Activated naive CD8-positive, alpha-beta T cell treated with anti-CD3 and anti-CD28 coated beads, Interleukin-2, amount 10 ng/mL, durations not matched to agents 7 days and 5 days (primary cell): Measurements from ENCODE around the gene ZNHIT1. TPM values are rescaled to one million over a fixed set of nuclear protein-coding genes. Genes with fewer than 3 reads are reported as not detected.
"Not testable (repeated sequence)": the region's sequence is repeated elsewhere in the genome, so short reads cannot be mapped to it uniquely, and the experiment has no call there.

ENCODE experiments used
- ATAC-seq: fragments of 150-1000 bp; cut with Tn5 transposase; one replicate; pipeline ENCODE4 v1.10.0; 2021; ENCODE audit warnings: low read depth, moderate library complexity
- POLR2A ChIA-PET: fragments of 350-600 bp; sonication (Branson Sonifier 250); formaldehyde crosslinking; loops from one replicate; lab custom pipeline; 2021; ENCODE audit warnings: antibody characterized with exemption; lab: Charles Lee
- DNase-seq: peaks from one replicate; pipeline ENCODE4 v3.0.0; 2021
- H3K27ac Mint-ChIP-seq: one replicate; pipeline ENCODE4 v1.8.0; 2022; ENCODE audit warnings: mild to moderate bottlenecking, mixed read lengths
- H3K27me3 Mint-ChIP-seq: one replicate; pipeline ENCODE4 v1.8.0; 2022; ENCODE audit warnings: mild to moderate bottlenecking, moderate library complexity, mixed read lengths
- H3K36me3 Mint-ChIP-seq: one replicate; pipeline ENCODE4 v1.8.0; 2021; ENCODE audit warnings: mild to moderate bottlenecking, mixed read lengths
- H3K4me1 Mint-ChIP-seq: one replicate; pipeline ENCODE4 v1.8.0; 2021; ENCODE audit warnings: mixed read lengths
- H3K4me3 Mint-ChIP-seq: one replicate; pipeline ENCODE4 v1.8.0; 2022; ENCODE audit warnings: mild to moderate bottlenecking, moderate library complexity, mixed read lengths
- H3K9me3 Mint-ChIP-seq: one replicate; pipeline ENCODE4 v1.8.0; 2021; ENCODE audit warnings: mixed read lengths
- total RNA-seq, 2 experiments: library from RNA; stranded (reverse); gene quantifications; one replicate each; pipeline ENCODE4 v1.2.3, GENCODE V29; 2021

Gene ZNHIT1
- total RNA-seq, 2 experiments from 2014 or later: 54.2 to 55.8 TPM

- Mint-ChIP-seq H3K4me3 (no peak overlapping the region), H3K36me3 (no peaks in the 10 kb centered on the region), H3K27me3 (peaks cover 87% of the 10 kb centered on the region), H3K4me1 (peaks cover 24% of the 10 kb centered on the region), H3K9me3 (no peaks in the 10 kb centered on the region), H3K27ac (no peak overlapping the region)
- POLR2A ChIA-PET: no interaction called here
- no peak for ATAC-seq
- no peak for DNase-seq
Measured at GRCh38 chr7:101175664-101176063, 42.3 kb upstream of the ZNHIT1 start.

- no peaks in the 10 kb centered on the region for H3K9me3 Mint-ChIP-seq
- no peak overlapping the region for H3K27ac Mint-ChIP-seq
- H3K27me3 Mint-ChIP-seq: peaks cover 92% of the 10 kb centered on the region
- no peak for ATAC-seq
- POLR2A ChIA-PET: no interaction called here
- DNase-seq: no peak
- no peaks in the 10 kb centered on the region for H3K36me3 Mint-ChIP-seq
- H3K4me3 Mint-ChIP-seq: no peak overlapping the region
- H3K4me1 Mint-ChIP-seq: peaks cover 14% of the 10 kb centered on the region
Measured at GRCh38 chr7:101177644-101178043, 40.3 kb upstream of the ZNHIT1 start.

GRCh38 chr7:101179117-101179516, 38.8 kb upstream of the ZNHIT1 start:
- Mint-ChIP-seq H3K4me1 (peaks cover 9% of the 10 kb centered on the region), H3K27me3 (peaks cover 83% of the 10 kb centered on the region), H3K36me3 (no peaks in the 10 kb centered on the region), H3K4me3 (no peak overlapping the region), H3K27ac (no peak overlapping the region), H3K9me3 (no peaks in the 10 kb centered on the region)
- no peak for DNase-seq
- ATAC-seq: no peak
- POLR2A ChIA-PET: no interaction called here

GRCh38 chr7:101179713-101180112, 38.3 kb upstream of the ZNHIT1 start:
- H3K27me3 Mint-ChIP-seq: peaks cover 82% of the 10 kb centered on the region
- peaks cover 7% of the 10 kb centered on the region for H3K4me1 Mint-ChIP-seq
- H3K4me3 Mint-ChIP-seq: no peak overlapping the region
- H3K27ac Mint-ChIP-seq: no peak overlapping the region
- H3K9me3 Mint-ChIP-seq: no peaks in the 10 kb centered on the region
- DNase-seq (no peak), ATAC-seq (no peak)
- POLR2A ChIA-PET: no interaction called here
- H3K36me3 Mint-ChIP-seq: no peaks in the 10 kb centered on the region

- Mint-ChIP-seq H3K9me3 (no peaks in the 10 kb centered on the region), H3K27me3 (peaks cover 80% of the 10 kb centered on the region), H3K27ac (no peak within 1 kb of the TSS), H3K4me1 (peaks cover 6% of the 10 kb centered on the region), H3K36me3 (no peaks in the 10 kb centered on the region), H3K4me3 (no peak within 1 kb of the TSS)
- ATAC-seq: no peak
- DNase-seq: no peak
- POLR2A ChIA-PET: no interaction called here
Measured at GRCh38 chr7:101180130-101180755, 37.7 kb upstream of the ZNHIT1 start, which contains the start of gene NAT16. Gene NAT16 (minus strand): TSS chr7:101180293. CDS start chr7:101174807, 5,486 bp downstream.

GRCh38 chr7:101185258-101185839, 32.6 kb upstream of the ZNHIT1 start:
- Mint-ChIP-seq H3K4me3 (no peak overlapping the region), H3K36me3 (no peaks in the 10 kb centered on the region), H3K4me1 (peaks cover 2% of the 10 kb centered on the region), H3K27me3 (peaks cover 45% of the 10 kb centered on the region), H3K9me3 (no peaks in the 10 kb centered on the region), H3K27ac (no peak overlapping the region)
- no peak for ATAC-seq
- POLR2A ChIA-PET: interaction anchor here (0.6 kb wide), 1 partner anchor 1276 kb away, joined by 4 read pairs; no protein-coding TSS in a partner anchor
- DNase-seq: no peak

GRCh38 chr7:101186194-101186593, 31.8 kb upstream of the ZNHIT1 start:
- DNase-seq (no peak), ATAC-seq (no peak)
- Mint-ChIP-seq H3K9me3 (no peaks in the 10 kb centered on the region), H3K27ac (no peak overlapping the region), H3K27me3 (peaks cover 37% of the 10 kb centered on the region), H3K4me1 (peaks cover 2% of the 10 kb centered on the region), H3K36me3 (no peaks in the 10 kb centered on the region), H3K4me3 (no peak overlapping the region)
- POLR2A ChIA-PET: interaction anchor here (0.9 kb wide), 1 partner anchor 31 kb away, joined by 3 read pairs; the partner anchor contains the start of gene PLOD3

- no peak for DNase-seq
- Mint-ChIP-seq H3K27me3 (peaks cover 32% of the 10 kb centered on the region), H3K27ac (no peak overlapping the region), H3K4me3 (no peak overlapping the region), H3K9me3 (no peaks in the 10 kb centered on the region), H3K4me1 (peaks cover 2% of the 10 kb centered on the region), H3K36me3 (no peaks in the 10 kb centered on the region)
- POLR2A ChIA-PET: interaction anchor here (0.7 to 0.9 kb wide), 2 partner anchors 30 to 642 kb away, joined by 3 read pairs; partner anchors contain the start of gene PLOD3
- ATAC-seq: no peak
Measured at GRCh38 chr7:101186844-101187428, 31.0 kb upstream of the ZNHIT1 start.

GRCh38 chr7:101189109-101189508, 28.9 kb upstream of the ZNHIT1 start:
- Mint-ChIP-seq H3K4me3 (no peak overlapping the region), H3K27ac (no peak overlapping the region), H3K36me3 (no peaks in the 10 kb centered on the region), H3K9me3 (no peaks in the 10 kb centered on the region), H3K27me3 (peaks cover 25% of the 10 kb centered on the region), H3K4me1 (no peaks in the 10 kb centered on the region)
- POLR2A ChIA-PET: no interaction called here
- DNase-seq (no peak), ATAC-seq (no peak)

- Mint-ChIP-seq H3K4me1 (peaks cover under 1% of the 10 kb centered on the region), H3K9me3 (no peaks in the 10 kb centered on the region), H3K27ac (no peak overlapping the region), H3K4me3 (no peak overlapping the region), H3K36me3 (peaks cover under 1% of the 10 kb centered on the region), H3K27me3 (peaks cover 27% of the 10 kb centered on the region)
- POLR2A ChIA-PET: no interaction called here
- DNase-seq (no peak), ATAC-seq (no peak)
Measured at GRCh38 chr7:101195884-101196283, 22.1 kb upstream of the ZNHIT1 start.

- Mint-ChIP-seq H3K4me3 (no peak overlapping the region), H3K4me1 (peaks cover 4% of the 10 kb centered on the region), H3K36me3 (peaks cover 1% of the 10 kb centered on the region), H3K9me3 (no peaks in the 10 kb centered on the region), H3K27me3 (peaks cover 43% of the 10 kb centered on the region), H3K27ac (no peak overlapping the region)
- POLR2A ChIA-PET: no interaction called here
- ATAC-seq: no peak
- no peak for DNase-seq
Measured at GRCh38 chr7:101197991-101198390, 20.0 kb upstream of the ZNHIT1 start.

- Mint-ChIP-seq H3K36me3 (peaks cover 1% of the 10 kb centered on the region), H3K9me3 (no peaks in the 10 kb centered on the region), H3K27me3 (peaks cover 43% of the 10 kb centered on the region), H3K4me1 (peaks cover 4% of the 10 kb centered on the region), H3K27ac (no peak overlapping the region), H3K4me3 (no peak overlapping the region)
- DNase-seq (no peak), ATAC-seq (no peak)
- POLR2A ChIA-PET: no interaction called here
Measured at GRCh38 chr7:101198476-101198875, 19.5 kb upstream of the ZNHIT1 start.

GRCh38 chr7:101199522-101199921, 18.4 kb upstream of the ZNHIT1 start:
- H3K36me3 Mint-ChIP-seq, ATAC-seq, H3K9me3 Mint-ChIP-seq, DNase-seq, H3K4me3 Mint-ChIP-seq, H3K27ac Mint-ChIP-seq, H3K4me1 Mint-ChIP-seq: not testable (repeated sequence)
- POLR2A ChIA-PET: interaction anchor here (1.7 kb wide), 1 partner anchor 18 kb away, joined by 5 read pairs; the partner anchor contains the start of gene ZNHIT1
- H3K27me3 Mint-ChIP-seq: peaks cover 43% of the 10 kb centered on the region
